ENCODE results near the gene CH25H.

- TF ChIP-seq POLR2A (IDR thresholded peaks at IDR 0.05): no peak
- TF ChIP-seq CTCF (IDR thresholded peaks at IDR 0.05): no peak
These were observed 21.8 kb upstream of the CH25H start for GRCh38 chr10:89228962-89229361.
